ENCODE measurements around the gene MICAL3.

The MICAL3 gene

GRCh38 chr22:17982572-17983141 is 41.7 kb downstream of the MICAL3 start:
- Histone ChIP-seq H3K9me3 (ENCODE audit: severe bottlenecking) (no peaks in the 10 kb centered on the region), H3K4me3 (ENCODE audit: severe bottlenecking) (no peak overlapping the region), H3K36me3 (ENCODE audit: low read depth) (no peaks in the 10 kb centered on the region), H3K27ac (ENCODE audit: poor library complexity, severe bottlenecking) (no peak overlapping the region), H3K27me3 (ENCODE audit: insufficient read depth, poor library complexity, severe bottlenecking) (no peaks in the 10 kb centered on the region), H3K4me1 (ENCODE audit: insufficient read depth, poor library complexity, severe bottlenecking) (peaks cover 30% of the 10 kb centered on the region)
- no peak for ATAC-seq (ENCODE audit: low read depth)
- no peak for DNase-seq (ENCODE audit: low spot score)
- TF ChIP-seq, protein P1, sequence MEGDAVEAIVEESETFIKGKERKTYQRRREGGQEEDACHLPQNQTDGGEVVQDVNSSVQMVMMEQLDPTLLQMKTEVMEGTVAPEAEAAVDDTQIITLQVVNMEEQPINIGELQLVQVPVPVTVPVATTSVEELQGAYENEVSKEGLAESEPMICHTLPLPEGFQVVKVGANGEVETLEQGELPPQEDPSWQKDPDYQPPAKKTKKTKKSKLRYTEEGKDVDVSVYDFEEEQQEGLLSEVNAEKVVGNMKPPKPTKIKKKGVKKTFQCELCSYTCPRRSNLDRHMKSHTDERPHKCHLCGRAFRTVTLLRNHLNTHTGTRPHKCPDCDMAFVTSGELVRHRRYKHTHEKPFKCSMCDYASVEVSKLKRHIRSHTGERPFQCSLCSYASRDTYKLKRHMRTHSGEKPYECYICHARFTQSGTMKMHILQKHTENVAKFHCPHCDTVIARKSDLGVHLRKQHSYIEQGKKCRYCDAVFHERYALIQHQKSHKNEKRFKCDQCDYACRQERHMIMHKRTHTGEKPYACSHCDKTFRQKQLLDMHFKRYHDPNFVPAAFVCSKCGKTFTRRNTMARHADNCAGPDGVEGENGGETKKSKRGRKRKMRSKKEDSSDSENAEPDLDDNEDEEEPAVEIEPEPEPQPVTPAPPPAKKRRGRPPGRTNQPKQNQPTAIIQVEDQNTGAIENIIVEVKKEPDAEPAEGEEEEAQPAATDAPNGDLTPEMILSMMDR (IDR thresholded peaks at IDR 0.05; ENCODE audit: poor library complexity, severe bottlenecking) = no peak

- H3K27me3 ChIP-seq (ENCODE audit: insufficient read depth, poor library complexity, severe bottlenecking) = no peaks in the 10 kb centered on the region
- TF ChIP-seq, protein P1 (IDR thresholded peaks at IDR 0.05; ENCODE audit: poor library complexity, severe bottlenecking) = no peak
Measured at GRCh38 chr22:17981497-17981896, 42.9 kb downstream of the MICAL3 start.

DNA sequence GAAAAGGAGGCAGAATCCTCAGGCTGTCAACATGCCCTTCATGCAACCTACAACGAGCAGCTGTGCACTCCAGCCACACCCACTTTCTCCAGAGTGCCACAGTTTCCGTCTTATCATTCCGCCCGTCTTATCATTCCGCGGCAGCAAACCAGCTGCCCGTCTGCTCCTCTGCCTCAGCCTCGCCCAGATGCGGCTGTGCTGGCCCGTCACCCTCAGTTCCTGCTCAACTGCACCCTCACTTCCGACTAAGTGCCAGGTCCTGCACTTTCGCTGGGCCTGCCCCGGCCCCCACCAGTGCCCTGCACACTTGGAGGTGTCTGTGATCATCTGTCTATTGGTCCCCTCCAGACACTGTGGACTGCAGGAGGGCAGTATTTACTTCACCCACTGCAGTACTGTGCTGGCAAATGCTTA is 43.7 kb downstream of the MICAL3 start:
- peak; percentile 63 for ATAC-seq (ENCODE audit: low read depth)

More at GRCh38 chr22:17981497-17981896, 42.9 kb downstream of the MICAL3 start:
- no peak for DNase-seq (ENCODE audit: low spot score)
- ATAC-seq (ENCODE audit: low read depth) = no peak
- H3K9me3 ChIP-seq (ENCODE audit: severe bottlenecking) = no peaks in the 10 kb centered on the region
- H3K4me1 ChIP-seq (ENCODE audit: insufficient read depth, poor library complexity, severe bottlenecking) = peaks cover 19% of the 10 kb centered on the region
- no peak overlapping the region for H3K4me3 ChIP-seq (ENCODE audit: severe bottlenecking)
- H3K27ac ChIP-seq (ENCODE audit: poor library complexity, severe bottlenecking) = peak overlapping the region; percentile 1
- no peaks in the 10 kb centered on the region for H3K36me3 ChIP-seq (ENCODE audit: low read depth)

GRCh38 chr22:17980015-17980590 is 44.3 kb downstream of the MICAL3 start:
- Histone ChIP-seq H3K27me3 (ENCODE audit: insufficient read depth, poor library complexity, severe bottlenecking) (no peaks in the 10 kb centered on the region), H3K36me3 (ENCODE audit: low read depth) (no peaks in the 10 kb centered on the region), H3K27ac (ENCODE audit: poor library complexity, severe bottlenecking) (no peak overlapping the region), H3K9me3 (ENCODE audit: severe bottlenecking) (no peaks in the 10 kb centered on the region), H3K4me3 (ENCODE audit: severe bottlenecking) (no peak overlapping the region), H3K4me1 (ENCODE audit: insufficient read depth, poor library complexity, severe bottlenecking) (peaks cover 13% of the 10 kb centered on the region)
- no peak for DNase-seq (ENCODE audit: low spot score)
- no peak for ATAC-seq (ENCODE audit: low read depth)
- TF ChIP-seq, protein P1 (IDR thresholded peaks at IDR 0.05; ENCODE audit: poor library complexity, severe bottlenecking) = no peak

More for the DNA sequence above, 43.7 kb downstream of the MICAL3 start:
- Histone ChIP-seq H3K4me1 (ENCODE audit: insufficient read depth, poor library complexity, severe bottlenecking) (peaks cover 13% of the 10 kb centered on the region), H3K27ac (ENCODE audit: poor library complexity, severe bottlenecking) (peak overlapping the region; percentile 1), H3K9me3 (ENCODE audit: severe bottlenecking) (no peaks in the 10 kb centered on the region), H3K36me3 (ENCODE audit: low read depth) (no peaks in the 10 kb centered on the region), H3K27me3 (ENCODE audit: insufficient read depth, poor library complexity, severe bottlenecking) (no peaks in the 10 kb centered on the region), H3K4me3 (ENCODE audit: severe bottlenecking) (no peak overlapping the region)
- TF ChIP-seq, protein P1 (IDR thresholded peaks at IDR 0.05; ENCODE audit: poor library complexity, severe bottlenecking) = no peak
- no peak for DNase-seq (ENCODE audit: low spot score)

GRCh38 chr22:17978027-17978426 is 46.3 kb downstream of the MICAL3 start:
- Histone ChIP-seq H3K36me3 (ENCODE audit: low read depth) (peaks cover 8% of the 10 kb centered on the region; the same call in 1 of the 2 replicates), H3K27ac (ENCODE audit: poor library complexity, severe bottlenecking) (no peak overlapping the region), H3K4me3 (ENCODE audit: severe bottlenecking) (no peak overlapping the region), H3K4me1 (ENCODE audit: insufficient read depth, poor library complexity, severe bottlenecking) (peaks cover 22% of the 10 kb centered on the region), H3K9me3 (ENCODE audit: severe bottlenecking) (no peaks in the 10 kb centered on the region), H3K27me3 (ENCODE audit: insufficient read depth, poor library complexity, severe bottlenecking) (no peaks in the 10 kb centered on the region)
- no peak for ATAC-seq (ENCODE audit: low read depth)
- no peak for DNase-seq (ENCODE audit: low spot score)
- TF ChIP-seq, protein P1 (IDR thresholded peaks at IDR 0.05; ENCODE audit: poor library complexity, severe bottlenecking) = no peak
